IPS DF 4.7 (cell line): ENCODE results near the gene MAST4.

Experiments used
- DNase-seq: peaks from one replicate; pipeline ENCODE4 v3.0.0-alpha.2; 2013; ENCODE audit warnings: low spot score; ENCODE audit errors: extremely low read depth

Gene MAST4

GRCh38 chr5:66697796-66698564, 101.8 kb downstream of the MAST4 start:
- DNase-seq, result no peak

GRCh38 chr5:66701244-66701643, 105.1 kb downstream of the MAST4 start:
- no peak for DNase-seq

- no peak for DNase-seq
These were observed 106.2 kb downstream of the MAST4 start for GRCh38 chr5:66702426-66702825.

GRCh38 chr5:66704790-66705425, 108.7 kb downstream of the MAST4 start:
- DNase-seq, result no peak

- DNase-seq, result no peak
These were observed 112.2 kb downstream of the MAST4 start for GRCh38 chr5:66708368-66708767.

GRCh38 chr5:66710557-66711088, 114.4 kb downstream of the MAST4 start:
- DNase-seq, result no peak

- no peak for DNase-seq
These were observed 117.8 kb downstream of the MAST4 start for GRCh38 chr5:66713998-66714397.

- no peak for DNase-seq
These were observed 121.5 kb downstream of the MAST4 start for GRCh38 chr5:66717455-66718373.

GRCh38 chr5:66718374-66719002, 122.3 kb downstream of the MAST4 start:
- no peak for DNase-seq

- no peak for DNase-seq
These were observed 124.6 kb downstream of the MAST4 start for GRCh38 chr5:66720780-66721179.

GRCh38 chr5:66722686-66723085, 126.5 kb downstream of the MAST4 start:
- DNase-seq, result no peak

GRCh38 chr5:66724349-66725139, 128.4 kb downstream of the MAST4 start:
- no peak for DNase-seq

GRCh38 chr5:66727630-66728029, 131.4 kb downstream of the MAST4 start:
- no peak for DNase-seq

GRCh38 chr5:66728049-66728448, 131.9 kb downstream of the MAST4 start:
- DNase-seq, result no peak

- DNase-seq, result no peak
These were observed 140.9 kb downstream of the MAST4 start for GRCh38 chr5:66737096-66737495.

- no peak for DNase-seq
These were observed 141.9 kb downstream of the MAST4 start for GRCh38 chr5:66738136-66738535.

GRCh38 chr5:66739021-66739420, 142.8 kb downstream of the MAST4 start:
- no peak for DNase-seq

GRCh38 chr5:66739951-66740350, 143.8 kb downstream of the MAST4 start:
- DNase-seq, result no peak

- no peak for DNase-seq
These were observed 145.2 kb downstream of the MAST4 start for GRCh38 chr5:66741394-66741793.

GRCh38 chr5:66742083-66742895, 146.1 kb downstream of the MAST4 start:
- DNase-seq, result no peak
